Epidermal melanocyte (primary cell): Measurements from ENCODE around the gene GULP1.
"Not testable (repeated sequence)": the region's sequence is repeated elsewhere in the genome, so short reads cannot be mapped to it uniquely, and the experiment has no call there.

Source experiments
- DNase-seq: peaks from one replicate; pipeline ENCODE4 v3.0.0; 2011; ENCODE audit warnings: low spot score; ENCODE audit not compliant: insufficient read length

The GULP1 gene

DNA sequence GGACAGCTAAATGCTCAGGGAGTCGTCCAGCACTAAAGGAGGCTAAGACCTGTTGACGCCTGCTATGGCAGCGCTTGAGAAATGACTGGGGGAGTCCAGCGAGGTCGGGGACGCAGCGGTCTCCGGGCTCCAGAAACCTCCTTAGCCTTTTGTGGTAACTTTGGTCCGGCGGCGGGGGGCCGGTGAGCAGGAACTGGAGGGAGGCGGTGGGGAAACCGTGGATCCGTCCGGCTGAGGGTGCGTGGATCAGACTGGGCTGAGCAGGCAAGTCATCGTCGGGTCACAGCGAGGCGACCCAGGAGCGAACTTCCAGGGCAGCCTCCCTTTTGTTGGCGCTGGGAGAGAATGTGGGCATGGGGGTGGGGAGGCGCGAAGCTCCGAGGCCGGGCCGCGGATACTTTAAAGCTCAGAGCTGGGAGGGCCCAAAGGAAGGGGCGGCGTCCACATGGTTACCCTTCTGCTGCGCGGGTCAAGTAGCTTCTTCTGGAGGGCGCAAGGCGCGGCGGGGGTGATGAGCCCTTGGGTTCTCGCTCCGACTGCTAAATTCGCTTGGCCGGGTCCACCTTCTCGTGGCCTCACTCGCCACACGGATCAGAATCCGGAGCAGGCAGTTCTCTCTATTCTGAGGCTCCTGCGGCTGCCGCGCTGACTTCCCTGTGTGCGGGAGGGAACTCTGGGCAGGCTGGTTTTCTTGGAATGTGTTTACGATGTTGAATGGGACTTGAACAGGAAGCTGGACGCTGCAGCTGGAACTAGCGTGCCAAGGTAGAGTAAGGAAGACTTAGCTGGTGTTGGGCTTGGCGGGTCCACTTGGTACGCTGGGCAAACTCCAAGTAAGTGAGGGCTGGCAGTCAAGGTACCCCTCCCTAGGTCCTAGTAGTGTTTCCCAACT is 920 bp downstream of the GULP1 start:
- DNase-seq: peak; percentile 28

DNA sequence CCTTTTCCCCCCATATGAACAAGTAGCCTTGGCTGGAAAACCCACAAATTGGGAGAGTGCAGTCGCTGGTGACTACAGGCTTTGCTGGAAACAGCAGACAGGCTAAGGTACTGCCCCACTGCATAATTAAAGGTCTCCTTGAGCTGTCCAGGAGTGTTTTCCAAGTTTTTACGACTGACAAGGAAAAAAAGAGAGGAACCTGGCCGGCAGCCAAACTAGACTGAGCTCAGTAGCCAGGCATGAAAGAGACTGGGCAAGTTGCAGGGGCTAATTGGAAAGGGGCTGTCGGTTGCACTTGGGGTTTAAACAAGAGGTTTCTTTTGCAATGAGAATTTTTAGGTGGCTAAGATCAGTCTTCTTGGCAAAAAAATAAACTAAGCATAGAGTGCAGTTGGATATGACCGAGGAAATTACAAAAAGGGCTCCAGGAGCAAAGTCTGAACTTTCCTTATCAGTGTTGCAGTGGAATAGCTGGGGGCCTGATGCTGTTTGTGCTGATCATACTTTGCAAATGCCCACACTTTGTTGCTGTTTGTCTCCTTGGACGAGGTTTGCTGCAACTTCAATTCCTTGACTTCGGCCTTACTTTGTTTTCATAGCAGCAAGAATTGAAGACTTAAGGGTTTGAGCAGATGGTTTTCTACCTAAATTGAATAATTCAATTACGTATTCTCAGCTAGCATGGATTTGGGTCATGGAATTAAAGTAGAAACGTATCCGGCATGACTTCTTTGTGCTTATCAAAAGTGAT is 2.1 kb downstream of the GULP1 start:
- no peak for DNase-seq

GRCh38 chr2:188294352-188294926 is 2.8 kb downstream of the GULP1 start:
- no peak for DNase-seq

- no peak for DNase-seq
Measured at GRCh38 chr2:188295067-188295685, 3.5 kb downstream of the GULP1 start.

GRCh38 chr2:188297978-188298377 is 6.3 kb downstream of the GULP1 start:
- DNase-seq: no peak

DNA sequence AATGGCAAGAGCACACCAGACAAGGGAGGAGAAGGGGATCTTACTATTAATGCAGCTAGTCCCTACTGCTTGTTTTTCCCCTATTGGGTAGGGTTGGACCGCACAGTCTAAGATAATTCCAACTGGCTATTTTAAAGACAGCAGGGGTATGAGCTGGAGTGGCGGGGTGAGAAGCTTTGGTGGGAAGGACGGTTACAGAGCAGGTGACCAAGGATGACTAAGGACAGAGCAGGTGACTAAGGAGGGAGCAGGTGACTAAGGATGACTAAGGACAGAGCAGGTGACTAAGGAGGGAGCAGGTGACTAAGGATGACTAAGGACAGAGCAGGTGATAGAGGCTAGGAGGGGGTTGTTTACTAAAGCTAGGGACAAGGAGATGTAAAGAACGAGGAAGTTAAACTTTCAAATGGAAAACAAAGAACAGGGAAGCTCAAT is 7.3 kb downstream of the GULP1 start:
- not testable (repeated sequence) for DNase-seq

- DNase-seq: peak; percentile 46
Measured at GRCh38 chr2:188303363-188304031, 11.8 kb downstream of the GULP1 start.

GRCh38 chr2:188305271-188305670 is 13.6 kb downstream of the GULP1 start:
- DNase-seq: no peak

- no peak for DNase-seq
Measured at GRCh38 chr2:188306271-188306670, 14.6 kb downstream of the GULP1 start.

DNA sequence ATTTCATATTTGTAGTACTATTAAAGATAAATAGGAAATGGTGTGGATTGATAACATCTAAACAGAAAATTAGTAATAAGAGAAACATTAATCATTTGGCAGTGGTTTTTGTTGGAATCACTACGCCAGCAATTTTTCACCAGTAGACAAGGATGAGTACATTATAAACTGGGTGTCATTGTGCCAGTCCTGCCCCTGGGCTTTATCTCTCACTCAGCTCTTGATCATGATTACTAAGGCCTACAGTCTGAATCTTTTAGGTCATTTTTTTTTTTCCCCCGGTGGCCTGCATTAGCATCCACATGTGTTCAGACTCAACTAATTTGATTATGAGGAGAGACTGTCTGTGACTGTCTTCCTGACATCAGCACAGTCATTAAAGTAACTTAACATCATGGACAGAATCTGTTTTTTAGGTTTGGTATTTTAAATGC is 16.2 kb downstream of the GULP1 start:
- no peak for DNase-seq

DNA sequence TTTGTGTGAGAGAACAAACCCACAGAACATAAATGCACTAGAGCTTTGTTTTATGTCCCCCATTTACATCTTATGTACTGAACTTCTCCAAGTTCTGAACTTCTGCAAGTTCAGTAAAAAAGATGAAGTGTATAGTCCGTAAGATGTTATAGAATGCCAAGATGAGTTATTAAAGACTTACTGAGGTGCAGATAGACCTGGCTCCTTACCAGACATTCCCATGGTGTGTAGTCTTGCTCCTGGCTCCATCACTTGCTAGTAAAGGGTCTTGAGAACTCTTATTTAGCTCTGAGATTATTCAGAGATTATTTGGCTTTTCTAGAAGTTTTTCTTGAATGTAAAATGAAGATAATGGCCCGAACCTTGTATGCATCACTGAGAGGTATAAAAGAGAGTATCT is 16.8 kb downstream of the GULP1 start:
- no peak for DNase-seq

- DNase-seq: no peak
Measured at GRCh38 chr2:188309364-188309763, 17.7 kb downstream of the GULP1 start.

GRCh38 chr2:188314314-188315054 is 22.8 kb downstream of the GULP1 start:
- DNase-seq: no peak

- no peak for DNase-seq
Measured at GRCh38 chr2:188315750-188316149, 24.1 kb downstream of the GULP1 start.

DNA sequence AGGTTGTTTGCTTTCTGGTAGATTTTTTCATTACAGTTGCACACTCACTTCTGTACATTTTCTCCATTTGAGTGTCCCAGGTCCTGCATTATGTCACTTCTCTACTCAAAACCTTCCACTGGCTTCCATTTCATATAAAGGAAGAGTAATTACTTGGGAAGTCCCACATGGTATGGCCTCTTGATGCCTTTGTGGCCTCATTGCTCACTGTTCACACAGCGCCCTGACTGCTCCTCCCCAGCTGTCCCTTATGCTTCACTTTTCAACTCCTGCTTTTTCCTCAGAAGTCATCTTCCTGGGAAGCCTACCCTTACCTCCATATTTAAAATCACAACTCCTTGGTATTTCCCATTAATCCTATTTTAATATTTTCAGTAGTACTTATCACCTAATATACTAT is 24.7 kb downstream of the GULP1 start:
- no peak for DNase-seq

DNA sequence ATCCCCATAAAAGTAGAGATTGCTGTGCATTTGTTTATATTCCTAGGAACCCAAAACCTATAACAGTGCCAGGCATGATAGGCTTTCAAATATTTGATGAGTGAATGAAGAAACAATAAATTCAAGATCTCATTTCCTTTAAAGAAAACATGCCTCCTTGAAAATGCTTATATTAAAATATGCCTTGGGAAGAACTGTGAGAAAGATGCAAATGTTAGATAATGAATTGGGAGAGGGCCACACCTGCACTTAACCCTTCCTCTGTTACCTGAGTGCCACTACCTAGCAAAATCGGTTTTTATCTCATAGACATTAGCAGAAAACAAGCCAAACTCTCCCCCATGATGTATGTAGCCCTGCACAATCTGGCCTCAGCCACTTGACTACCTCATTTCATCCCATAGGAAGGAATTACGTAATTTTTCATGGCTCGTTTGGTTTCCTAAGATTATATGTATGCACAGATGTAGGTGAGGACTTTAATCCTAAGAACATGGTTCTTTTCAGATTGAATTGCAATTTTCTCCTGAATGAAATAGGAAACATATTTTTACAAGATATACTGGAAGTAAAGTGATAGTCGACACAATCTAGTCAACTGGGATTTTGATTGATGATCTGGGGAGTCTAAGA is 25.2 kb downstream of the GULP1 start:
- no peak for DNase-seq

GRCh38 chr2:188318161-188318749 is 26.6 kb downstream of the GULP1 start:
- DNase-seq: no peak

DNA sequence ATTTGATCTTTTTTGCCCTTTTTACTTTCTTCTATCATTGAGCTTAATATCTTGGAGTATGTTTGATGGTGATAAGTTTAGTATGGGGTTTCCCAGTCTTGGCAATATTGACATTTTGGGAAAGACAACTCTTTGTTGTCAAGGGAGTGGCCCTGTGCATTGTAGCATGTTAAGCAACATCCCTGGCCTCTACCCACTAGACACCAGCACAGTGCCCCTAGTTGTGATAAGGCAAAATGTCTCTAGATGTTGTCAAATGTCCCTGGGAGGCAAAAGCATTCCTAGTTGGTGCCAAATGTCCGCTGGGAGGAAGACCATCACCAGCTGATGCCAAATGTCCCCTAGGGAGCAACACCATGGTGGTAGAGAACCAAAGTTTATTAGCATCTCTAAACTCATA is 28.2 kb downstream of the GULP1 start:
- DNase-seq: no peak

GRCh38 chr2:188320861-188321260 is 29.2 kb downstream of the GULP1 start:
- DNase-seq: no peak
